HepG2 (cell line): ENCODE measurements around the gene C9orf50. TPM values are rescaled to one million over a fixed set of nuclear protein-coding genes. Genes with fewer than 3 reads are reported as not detected.
A peak's percentile ranks its signal among the peaks of the same experiment; 100 is the strongest.

Experiments
- AGO2 ChIP-seq: fragments of 200-400 bp; formaldehyde crosslinking; optimal IDR thresholded peaks from 2 replicates; pipeline ENCODE3; 2017; ENCODE audit warnings: mild to moderate bottlenecking, low read depth, low read length, moderate library complexity
- ARNT2 ChIP-seq: sonication (generic); formaldehyde crosslinking; IDR thresholded peaks from 2 replicates; pipeline ENCODE4 v1.8.0; 2022; ENCODE audit warnings: mild to moderate bottlenecking, low read depth, missing genetic modification reagents, moderate library complexity
- CBFB ChIP-seq: sonication (generic); formaldehyde crosslinking; IDR thresholded peaks from 2 replicates; pipeline ENCODE4 v1.4.0; 2020; ENCODE audit warnings: missing genetic modification reagents
- FOSL1 ChIP-seq: sonication (generic); formaldehyde crosslinking; IDR thresholded peaks from 2 replicates; pipeline ENCODE4 v1.9.0; 2021; ENCODE audit warnings: missing genetic modification reagents, borderline replicate concordance
- GABPA ChIP-seq, 2 experiments: IDR thresholded peaks; 2 replicates each; pipeline ENCODE4 v1.6.1; 2011 to 2016; ENCODE audit warnings: low read depth in 2 of 2, low read length in 1 of 2, missing biosample characterization in 1 of 2, missing genetic modification characterization in 1 of 2
- HCFC1 ChIP-seq: fragments of 150-350 bp; IDR thresholded peaks from 2 replicates; pipeline ENCODE4 v1.6.1; 2014; ENCODE audit warnings: low read depth, low read length
- HNRNPL ChIP-seq: fragments of 200-400 bp; formaldehyde crosslinking; IDR thresholded peaks from 2 replicates; pipeline ENCODE4 v1.6.1; 2017; ENCODE audit warnings: mild to moderate bottlenecking, low read depth, low read length
- KLF12 ChIP-seq: sonication (generic); formaldehyde crosslinking; IDR thresholded peaks from 2 replicates; pipeline ENCODE4 v1.4.0; 2020; ENCODE audit warnings: missing genetic modification reagents, borderline replicate concordance
- MTERF4 ChIP-seq: sonication (generic); formaldehyde crosslinking; IDR thresholded peaks from 2 replicates; pipeline ENCODE4 v1.8.0; 2023; ENCODE audit warnings: mild to moderate bottlenecking, missing genetic modification reagents
- NR2F2 ChIP-seq: IDR thresholded peaks from 2 replicates; pipeline ENCODE4 v1.6.1; 2012; ENCODE audit warnings: low read depth, inconsistent platforms, borderline replicate concordance
- TGIF2 ChIP-seq: IDR thresholded peaks from 2 replicates; pipeline ENCODE4 v1.6.1; 2016; ENCODE audit warnings: control low read depth, missing compliant biosample characterization
- YY1 ChIP-seq: IDR thresholded peaks from 2 replicates; pipeline ENCODE4 v1.6.1; 2011; ENCODE audit warnings: low read length, low read depth, moderate library complexity, mild to moderate bottlenecking; ENCODE audit not compliant: insufficient read depth, insufficient replicate concordance
- ZC3H4 ChIP-seq: sonication (generic); formaldehyde crosslinking; IDR thresholded peaks from 2 replicates; pipeline ENCODE4 v1.4.0; 2020; ENCODE audit warnings: missing genetic modification reagents, borderline replicate concordance
- ZNF230 ChIP-seq: sonication (generic); formaldehyde crosslinking; IDR thresholded peaks from 2 replicates; pipeline ENCODE4 v1.4.0; 2020; ENCODE audit warnings: mild to moderate bottlenecking, missing genetic modification reagents
- ZSCAN12 ChIP-seq: sonication (generic); formaldehyde crosslinking; IDR thresholded peaks from 2 replicates; pipeline ENCODE4 v1.9.0; 2021; ENCODE audit warnings: mild to moderate bottlenecking, missing genetic modification reagents
- polyA plus RNA-seq, 8 experiments: library from polyadenylated mRNA; depleted of rRNA in 3 of 8; stranded (reverse) in 7 of 8; unstranded in 1 of 8; fragments of >200 nt; fragmentation: Illumina TruSeq in 4 of 8; extraction: Trizol in 4 of 8; gene quantifications; 2 replicates each; pipeline versions ENCODE4 v1.2.1 to v1.2.3, GENCODE V29; 2011 to 2016; ENCODE audit warnings: low read depth in 4 of 8, missing spikeins in 1 of 8, mixed read lengths in 1 of 8; ENCODE audit not compliant: insufficient read depth in 1 of 8
- total RNA-seq, 5 experiments: library from RNA; depleted of rRNA; stranded (reverse); fragments of >200 nt; fragmentation: Illumina TruSeq; extraction: Trizol; gene quantifications; 2 replicates each; pipeline ENCODE4 v1.2.3, GENCODE V29; 2016; ENCODE audit warnings: low read depth in 1 of 5
- TF ChIP-seq, protein P1 (sequence below): sonication (generic); formaldehyde crosslinking; IDR thresholded peaks from 2 replicates; pipeline ENCODE4 v1.4.0; 2020; ENCODE audit warnings: missing genetic modification reagents
- TF ChIP-seq, protein P2 (sequence below): IDR thresholded peaks from 2 replicates; pipeline ENCODE4 v1.6.1; 2016; ENCODE audit warnings: mild to moderate bottlenecking
- TF ChIP-seq, protein P3 (sequence below): sonication (generic); formaldehyde crosslinking; IDR thresholded peaks from 2 replicates; pipeline ENCODE4 v1.4.0; 2020; ENCODE audit warnings: low read depth, mild to moderate bottlenecking, missing genetic modification reagents
- TF ChIP-seq, protein P4 (sequence below): sonication (generic); formaldehyde crosslinking; IDR thresholded peaks from 2 replicates; pipeline ENCODE4 v1.8.1; 2023; ENCODE audit warnings: missing genetic modification reagents, mild to moderate bottlenecking, borderline replicate concordance
- TF ChIP-seq, protein P5 (sequence below): sonication (generic); formaldehyde crosslinking; IDR thresholded peaks from 2 replicates; pipeline ENCODE4 v1.8.0; 2022; ENCODE audit warnings: missing genetic modification reagents, mild to moderate bottlenecking, moderate library complexity, borderline replicate concordance

The C9orf50 gene
- total and polyA plus RNA-seq, 2 of the 13 experiments (the other 11 are each of a cell fraction or from before 2014, with no cell fraction given), result not detected

DNA sequence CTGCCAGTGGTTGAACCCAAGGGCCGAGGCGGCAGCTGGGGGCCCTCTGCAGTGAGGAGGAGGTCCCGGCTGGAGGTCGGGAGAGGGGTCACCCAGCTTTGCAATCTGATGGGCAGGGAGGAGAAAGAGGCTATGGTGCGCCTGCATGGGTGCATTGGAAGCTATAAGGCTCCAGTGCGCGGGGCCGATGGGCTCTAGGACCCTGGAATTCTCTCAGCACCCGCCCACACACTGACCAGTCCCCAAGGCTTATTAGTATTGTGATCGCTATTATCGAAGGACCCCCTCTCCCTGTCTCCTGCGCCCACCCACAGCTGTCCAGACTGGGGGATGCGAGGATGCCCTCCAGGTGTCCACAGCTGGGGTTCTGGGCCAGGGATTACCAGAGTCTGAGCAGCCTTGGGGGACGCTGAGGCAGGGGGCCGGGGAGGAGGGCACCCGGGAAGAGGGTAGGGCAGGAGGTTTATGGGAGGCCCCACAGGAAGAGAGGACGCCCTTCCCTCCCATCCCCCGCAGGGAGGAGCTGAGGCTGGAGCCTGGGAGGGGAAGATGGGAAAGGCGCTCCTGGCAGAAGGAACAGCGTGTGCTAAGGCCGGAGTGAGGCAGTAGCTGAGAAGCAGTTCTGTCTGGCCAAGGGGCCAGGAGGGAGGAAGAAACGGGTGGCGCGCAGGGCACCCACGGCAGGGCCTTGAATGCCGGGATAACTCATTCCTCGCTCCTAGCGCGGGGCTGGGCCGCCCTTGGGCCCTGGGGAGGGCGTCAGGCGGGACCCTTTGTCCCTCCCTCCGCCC, 24.2 kb downstream of the C9orf50 start (continued):
- TF ChIP-seq, protein P1, sequence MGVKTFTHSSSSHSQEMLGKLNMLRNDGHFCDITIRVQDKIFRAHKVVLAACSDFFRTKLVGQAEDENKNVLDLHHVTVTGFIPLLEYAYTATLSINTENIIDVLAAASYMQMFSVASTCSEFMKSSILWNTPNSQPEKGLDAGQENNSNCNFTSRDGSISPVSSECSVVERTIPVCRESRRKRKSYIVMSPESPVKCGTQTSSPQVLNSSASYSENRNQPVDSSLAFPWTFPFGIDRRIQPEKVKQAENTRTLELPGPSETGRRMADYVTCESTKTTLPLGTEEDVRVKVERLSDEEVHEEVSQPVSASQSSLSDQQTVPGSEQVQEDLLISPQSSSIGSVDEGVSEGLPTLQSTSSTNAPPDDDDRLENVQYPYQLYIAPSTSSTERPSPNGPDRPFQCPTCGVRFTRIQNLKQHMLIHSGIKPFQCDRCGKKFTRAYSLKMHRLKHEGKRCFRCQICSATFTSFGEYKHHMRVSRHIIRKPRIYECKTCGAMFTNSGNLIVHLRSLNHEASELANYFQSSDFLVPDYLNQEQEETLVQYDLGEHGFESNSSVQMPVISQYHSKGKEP (CRISPR knock-in tag), result no peak
- TF ChIP-seq NR2F2 (no peak), ZSCAN12 (CRISPR knock-in tag) (no peak), TGIF2 (CRISPR knock-in tag) (peak; percentile 65; the same call in 1 of the 2 replicates), CBFB (CRISPR knock-in tag) (no peak; the same call in 1 of the 2 replicates), YY1 (no peak), FOSL1 (CRISPR knock-in tag) (no peak), ARNT2 (CRISPR knock-in tag) (peak; percentile 86), ZNF230 (CRISPR knock-in tag) (peak; percentile 57; the same call in 1 of the 2 replicates), MTERF4 (CRISPR knock-in tag) (0 out of 2 replicates have a peak, but pooled peaks have one; percentile 45), GABPA (IDR thresholded peaks at IDR 0.05; ENCODE audit: low read depth, low read length) (peak; percentile 16; the same call in 1 of the 2 replicates), GABPA (CRISPR knock-in tag; IDR thresholded peaks at IDR 0.05; ENCODE audit: low read depth) (no peak; the same call in none of the 2 replicates), HCFC1 (no peak), KLF12 (0 out of 2 replicates have a peak, but pooled peaks have one; percentile 30), AGO2 (peak; percentile 94), ZC3H4 (peak; percentile 87), HNRNPL (peak; percentile 83; the same call in 1 of the 2 replicates)
- TF ChIP-seq, protein P2, sequence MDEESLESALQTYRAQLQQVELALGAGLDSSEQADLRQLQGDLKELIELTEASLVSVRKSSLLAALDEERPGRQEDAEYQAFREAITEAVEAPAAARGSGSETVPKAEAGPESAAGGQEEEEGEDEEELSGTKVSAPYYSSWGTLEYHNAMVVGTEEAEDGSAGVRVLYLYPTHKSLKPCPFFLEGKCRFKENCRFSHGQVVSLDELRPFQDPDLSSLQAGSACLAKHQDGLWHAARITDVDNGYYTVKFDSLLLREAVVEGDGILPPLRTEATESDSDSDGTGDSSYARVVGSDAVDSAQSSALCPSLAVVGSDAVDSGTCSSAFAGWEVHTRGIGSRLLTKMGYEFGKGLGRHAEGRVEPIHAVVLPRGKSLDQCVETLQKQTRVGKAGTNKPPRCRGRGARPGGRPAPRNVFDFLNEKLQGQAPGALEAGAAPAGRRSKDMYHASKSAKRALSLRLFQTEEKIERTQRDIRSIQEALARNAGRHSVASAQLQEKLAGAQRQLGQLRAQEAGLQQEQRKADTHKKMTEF (CRISPR knock-in tag), result peak; percentile 36; the same call in 1 of the 2 replicates
- TF ChIP-seq, protein P3, sequence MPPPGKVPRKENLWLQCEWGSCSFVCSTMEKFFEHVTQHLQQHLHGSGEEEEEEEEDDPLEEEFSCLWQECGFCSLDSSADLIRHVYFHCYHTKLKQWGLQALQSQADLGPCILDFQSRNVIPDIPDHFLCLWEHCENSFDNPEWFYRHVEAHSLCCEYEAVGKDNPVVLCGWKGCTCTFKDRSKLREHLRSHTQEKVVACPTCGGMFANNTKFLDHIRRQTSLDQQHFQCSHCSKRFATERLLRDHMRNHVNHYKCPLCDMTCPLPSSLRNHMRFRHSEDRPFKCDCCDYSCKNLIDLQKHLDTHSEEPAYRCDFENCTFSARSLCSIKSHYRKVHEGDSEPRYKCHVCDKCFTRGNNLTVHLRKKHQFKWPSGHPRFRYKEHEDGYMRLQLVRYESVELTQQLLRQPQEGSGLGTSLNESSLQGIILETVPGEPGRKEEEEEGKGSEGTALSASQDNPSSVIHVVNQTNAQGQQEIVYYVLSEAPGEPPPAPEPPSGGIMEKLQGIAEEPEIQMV (CRISPR knock-in tag), result peak; percentile 15; the same call in 1 of the 2 replicates
- TF ChIP-seq, protein P4, sequence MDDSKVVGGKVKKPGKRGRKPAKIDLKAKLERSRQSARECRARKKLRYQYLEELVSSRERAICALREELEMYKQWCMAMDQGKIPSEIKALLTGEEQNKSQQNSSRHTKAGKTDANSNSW, result no peak
- TF ChIP-seq, protein P5, sequence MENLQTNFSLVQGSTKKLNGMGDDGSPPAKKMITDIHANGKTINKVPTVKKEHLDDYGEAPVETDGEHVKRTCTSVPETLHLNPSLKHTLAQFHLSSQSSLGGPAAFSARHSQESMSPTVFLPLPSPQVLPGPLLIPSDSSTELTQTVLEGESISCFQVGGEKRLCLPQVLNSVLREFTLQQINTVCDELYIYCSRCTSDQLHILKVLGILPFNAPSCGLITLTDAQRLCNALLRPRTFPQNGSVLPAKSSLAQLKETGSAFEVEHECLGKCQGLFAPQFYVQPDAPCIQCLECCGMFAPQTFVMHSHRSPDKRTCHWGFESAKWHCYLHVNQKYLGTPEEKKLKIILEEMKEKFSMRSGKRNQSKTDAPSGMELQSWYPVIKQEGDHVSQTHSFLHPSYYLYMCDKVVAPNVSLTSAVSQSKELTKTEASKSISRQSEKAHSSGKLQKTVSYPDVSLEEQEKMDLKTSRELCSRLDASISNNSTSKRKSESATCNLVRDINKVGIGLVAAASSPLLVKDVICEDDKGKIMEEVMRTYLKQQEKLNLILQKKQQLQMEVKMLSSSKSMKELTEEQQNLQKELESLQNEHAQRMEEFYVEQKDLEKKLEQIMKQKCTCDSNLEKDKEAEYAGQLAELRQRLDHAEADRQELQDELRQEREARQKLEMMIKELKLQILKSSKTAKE (CRISPR knock-in tag), result peak; percentile 54; the same call in 1 of the 2 replicates
